HG03139 (cell line): ENCODE data around the gene DDC.
"Not testable (repeated sequence)": the region's sequence is repeated elsewhere in the genome, so short reads cannot be mapped to it uniquely, and the experiment has no call there.

Source experiments
- ATAC-seq: cut with Tn5 transposase; IDR thresholded peaks from one replicate; pipeline ENCODE4 v1.9.1; 2021; ENCODE audit not compliant: unreplicated experiment

DDC gene

GRCh38 chr7:50528266-50529092, 36.7 kb downstream of the DDC start:
- ATAC-seq = no peak

- ATAC-seq = not testable (repeated sequence)
Observed at GRCh38 chr7:50519350-50519749, 45.9 kb downstream of the DDC start.

- ATAC-seq = no peak
Observed at GRCh38 chr7:50513166-50513871, 51.9 kb downstream of the DDC start.

- no peak for ATAC-seq
Observed at GRCh38 chr7:50512384-50512783, 52.8 kb downstream of the DDC start.

GRCh38 chr7:50509459-50509858, 55.7 kb downstream of the DDC start:
- ATAC-seq = no peak

GRCh38 chr7:50508471-50508943, 56.7 kb downstream of the DDC start:
- no peak for ATAC-seq

GRCh38 chr7:50507898-50508470, 57.2 kb downstream of the DDC start:
- no peak for ATAC-seq

- ATAC-seq = no peak
Observed at GRCh38 chr7:50505553-50506210, 59.5 kb downstream of the DDC start.

- ATAC-seq = no peak
Observed at GRCh38 chr7:50504646-50505546, 60.3 kb downstream of the DDC start.

GRCh38 chr7:50502947-50503346, 62.3 kb downstream of the DDC start:
- no peak for ATAC-seq

GRCh38 chr7:50502001-50502684, 63.1 kb downstream of the DDC start:
- ATAC-seq = no peak

GRCh38 chr7:50499092-50499491, 66.1 kb downstream of the DDC start:
- ATAC-seq = no peak

GRCh38 chr7:50497968-50498367, 67.2 kb downstream of the DDC start:
- ATAC-seq = no peak

GRCh38 chr7:50497068-50497642, 68.0 kb downstream of the DDC start:
- ATAC-seq = no peak

- no peak for ATAC-seq
Observed at GRCh38 chr7:50496569-50496968, 68.6 kb downstream of the DDC start.

GRCh38 chr7:50495746-50496145, 69.5 kb downstream of the DDC start:
- ATAC-seq = no peak

GRCh38 chr7:50492770-50493519, 72.3 kb downstream of the DDC start:
- no peak for ATAC-seq

- no peak for ATAC-seq
Observed at GRCh38 chr7:50491943-50492342, 73.3 kb downstream of the DDC start.

GRCh38 chr7:50491209-50491608, 74.0 kb downstream of the DDC start:
- ATAC-seq = no peak
